Activated T-helper 1 cell treated with anti-CD3 and anti-CD28 coated beads, Interleukin-12 subunit alpha, Interleukin-12 subunit beta, Interleukin-2, Interleukin-4 antibody, amounts not matched to agents 30 ng/mL and 10 ng/mL and 1 ng/mL, durations not matched to agents 14 hours and 24 hours and 36 hours (primary cell): ENCODE data around the gene RFT1. TPM values are rescaled to one million over a fixed set of nuclear protein-coding genes. Genes with fewer than 3 reads are reported as not detected.

Experiments
- DNase-seq: peaks from one replicate; pipeline ENCODE4 v3.0.0; 2021; ENCODE audit warnings: low spot score
- H3K27ac Mint-ChIP-seq: one replicate; pipeline ENCODE4 v1.8.0; 2021; ENCODE audit warnings: mild to moderate bottlenecking, mixed read lengths
- H3K27me3 Mint-ChIP-seq: one replicate; pipeline ENCODE4 v1.8.0; 2022; ENCODE audit warnings: mild to moderate bottlenecking, moderate library complexity, mixed read lengths; ENCODE audit not compliant: insufficient read depth
- H3K36me3 Mint-ChIP-seq: one replicate; pipeline ENCODE4 v1.8.0; 2021; ENCODE audit warnings: low read depth, mixed read lengths
- H3K4me1 Mint-ChIP-seq: one replicate; pipeline ENCODE4 v1.8.0; 2021; ENCODE audit warnings: low read depth, mixed read lengths
- H3K4me3 Mint-ChIP-seq: one replicate; pipeline ENCODE4 v1.8.0; 2021; ENCODE audit warnings: mild to moderate bottlenecking, moderate library complexity, mixed read lengths
- H3K9me3 Mint-ChIP-seq: one replicate; pipeline ENCODE4 v1.8.0; 2021; ENCODE audit warnings: mixed read lengths
- intact Hi-C: fragments of 100-400 bp; cut with micrococcal nuclease; formaldehyde crosslinking; loops from one replicate; pipeline ENCODE4 v1.15.1; 2024
- total RNA-seq: library from RNA; stranded (reverse); gene quantifications from 2 replicates; pipeline ENCODE4 v1.2.3, GENCODE V29; 2022

Gene RFT1
- total RNA-seq, 1 donor from 2014 or later = 44.9 TPM

DNA sequence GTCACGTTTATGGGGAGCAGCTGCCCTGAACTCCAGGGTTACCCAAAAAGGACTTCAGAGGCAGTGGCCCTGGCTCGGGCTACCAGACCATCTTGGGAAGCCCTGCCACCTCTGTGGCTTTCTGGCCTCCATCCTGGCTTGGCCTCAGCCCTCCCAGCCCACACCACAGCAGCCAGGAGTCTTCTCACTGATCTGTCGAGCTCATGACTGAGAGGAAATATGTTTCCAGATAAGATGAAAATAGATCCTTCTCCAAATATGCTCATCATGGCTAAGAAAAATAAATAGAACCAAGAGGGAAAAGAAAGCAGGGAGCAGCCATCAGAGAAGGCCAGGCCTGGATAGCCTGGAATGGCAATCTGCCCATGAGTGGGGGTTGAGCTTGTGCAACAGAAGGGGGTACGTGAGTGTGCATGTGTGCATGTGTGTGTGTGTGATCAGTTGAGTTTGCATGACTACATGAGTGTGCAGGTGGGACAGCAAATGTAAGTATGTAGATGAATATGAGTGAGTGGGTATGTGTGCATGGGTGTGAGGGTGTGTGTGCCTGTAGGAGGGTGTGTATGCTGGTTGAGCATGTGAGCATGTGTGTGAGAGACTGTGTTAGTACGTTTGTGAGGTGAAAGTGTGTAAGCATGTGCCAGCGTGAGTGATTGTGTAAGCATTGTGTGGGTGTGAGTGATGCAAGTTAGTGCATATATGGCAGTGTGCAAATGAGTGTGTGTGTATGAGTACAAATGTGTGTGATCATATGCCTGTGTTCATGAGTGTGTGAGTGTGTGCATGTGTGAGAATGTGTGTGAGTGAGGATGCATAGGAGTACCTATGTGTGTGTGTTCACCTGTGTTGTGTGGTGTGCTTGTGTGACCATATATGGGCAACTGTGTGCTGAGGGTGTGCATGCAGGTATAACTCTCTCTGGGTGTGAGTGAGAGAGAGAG lies 9.9 kb upstream of the RFT1 start:
- no peaks in the 10 kb centered on the region for H3K27me3 Mint-ChIP-seq
- no peak overlapping the region for H3K27ac Mint-ChIP-seq
- no peaks in the 10 kb centered on the region for H3K36me3 Mint-ChIP-seq
- H3K4me3 Mint-ChIP-seq = no peak overlapping the region
- intact Hi-C loops = no loop called here
- H3K4me1 Mint-ChIP-seq = no peaks in the 10 kb centered on the region
- no peaks in the 10 kb centered on the region for H3K9me3 Mint-ChIP-seq
- DNase-seq = no peak

DNA sequence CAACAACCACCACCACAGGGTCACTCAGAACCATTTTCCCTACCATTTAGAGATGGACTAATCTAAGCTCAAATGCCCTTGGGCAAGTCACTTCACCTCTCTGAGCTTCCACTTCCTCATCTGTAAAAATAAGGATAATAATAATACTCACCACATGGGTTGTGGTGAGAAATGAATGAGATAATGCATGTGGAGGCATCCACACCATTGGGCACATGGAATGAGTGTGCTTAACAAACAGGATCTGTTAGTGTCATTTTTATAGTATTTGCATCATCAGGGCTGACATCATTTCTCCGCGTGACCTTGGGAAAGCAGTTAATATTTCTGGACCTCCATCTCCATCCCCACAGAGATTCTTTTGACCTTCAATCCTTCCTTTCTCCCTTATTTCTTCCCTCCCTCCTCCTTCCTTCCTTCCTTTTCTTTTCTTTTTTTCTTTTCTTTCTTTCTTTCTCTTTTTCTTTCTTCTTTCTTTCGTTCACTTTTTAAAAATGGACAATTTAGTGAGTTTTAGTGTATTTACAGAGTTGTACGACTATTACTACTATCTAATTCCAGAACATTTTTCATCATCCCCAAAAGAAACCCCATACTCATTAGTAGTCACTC lies 7.7 kb upstream of the RFT1 start:
- Mint-ChIP-seq H3K27ac (no peak overlapping the region), H3K27me3 (no peaks in the 10 kb centered on the region), H3K9me3 (no peaks in the 10 kb centered on the region), H3K4me3 (no peak overlapping the region), H3K4me1 (no peaks in the 10 kb centered on the region), H3K36me3 (no peaks in the 10 kb centered on the region)
- no peak for DNase-seq
- intact Hi-C loops = no loop called here

GRCh38 chr3:53137221-53137620 lies 7.0 kb upstream of the RFT1 start:
- Mint-ChIP-seq H3K27ac (no peak overlapping the region), H3K4me1 (no peaks in the 10 kb centered on the region), H3K36me3 (no peaks in the 10 kb centered on the region), H3K4me3 (no peak overlapping the region), H3K9me3 (no peaks in the 10 kb centered on the region), H3K27me3 (no peaks in the 10 kb centered on the region)
- intact Hi-C loops = no loop called here
- DNase-seq = no peak

DNA sequence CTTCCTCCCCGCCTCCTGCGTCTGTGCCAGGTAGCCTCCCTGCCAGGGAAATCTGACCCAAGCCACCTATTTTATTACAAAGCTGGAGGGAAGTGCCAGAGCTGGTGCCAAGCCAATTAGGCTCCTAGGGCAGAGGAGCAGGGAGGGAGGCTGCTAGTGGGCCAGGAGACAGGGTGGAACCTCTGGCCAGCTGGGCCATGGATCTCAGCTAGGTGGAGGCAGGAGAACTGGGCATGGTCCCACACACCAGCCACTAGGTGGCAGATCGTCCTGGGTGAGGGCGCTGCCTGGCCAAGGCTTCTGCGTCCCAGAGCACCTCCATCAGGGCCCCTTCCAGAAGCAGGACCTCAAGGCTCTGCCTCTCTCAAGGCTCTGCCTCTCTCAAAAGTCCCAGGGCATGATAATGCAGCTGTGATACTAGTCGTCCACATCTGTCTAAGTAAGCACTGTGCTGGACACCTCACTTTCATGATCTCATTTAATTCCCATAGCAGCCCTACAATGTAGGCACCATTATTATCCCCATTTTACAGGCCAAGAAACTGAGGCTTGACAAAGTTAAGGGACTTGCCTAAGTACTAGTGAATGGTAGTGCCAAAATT lies 4.5 kb upstream of the RFT1 start:
- H3K9me3 Mint-ChIP-seq = no peaks in the 10 kb centered on the region
- H3K36me3 Mint-ChIP-seq = no peaks in the 10 kb centered on the region
- H3K4me1 Mint-ChIP-seq = peaks cover 16% of the 10 kb centered on the region
- intact Hi-C loops = loop anchor here (1.0 kb wide), 2 partner anchors 20 to 62 kb away; no protein-coding TSS in a partner anchor
- no peaks in the 10 kb centered on the region for H3K27me3 Mint-ChIP-seq
- no peak overlapping the region for H3K27ac Mint-ChIP-seq
- H3K4me3 Mint-ChIP-seq = no peak overlapping the region
- DNase-seq = peak; percentile 51

GRCh38 chr3:53132347-53132746 lies 2.1 kb upstream of the RFT1 start:
- Mint-ChIP-seq H3K4me3 (peak overlapping the region; percentile 49), H3K27ac (no peak overlapping the region), H3K36me3 (peaks cover 2% of the 10 kb centered on the region), H3K27me3 (no peaks in the 10 kb centered on the region), H3K9me3 (no peaks in the 10 kb centered on the region), H3K4me1 (peaks cover 22% of the 10 kb centered on the region)
- intact Hi-C loops = no loop called here
- no peak for DNase-seq

GRCh38 chr3:53131096-53131495 lies 861 bp upstream of the RFT1 start:
- H3K9me3 Mint-ChIP-seq = no peaks in the 10 kb centered on the region
- H3K36me3 Mint-ChIP-seq = peaks cover 2% of the 10 kb centered on the region
- intact Hi-C loops = no loop called here
- peak overlapping the region; percentile 96 for H3K4me3 Mint-ChIP-seq
- DNase-seq = no peak
- H3K27ac Mint-ChIP-seq = peak overlapping the region; percentile 94
- H3K4me1 Mint-ChIP-seq = peaks cover 22% of the 10 kb centered on the region
- no peaks in the 10 kb centered on the region for H3K27me3 Mint-ChIP-seq

DNA sequence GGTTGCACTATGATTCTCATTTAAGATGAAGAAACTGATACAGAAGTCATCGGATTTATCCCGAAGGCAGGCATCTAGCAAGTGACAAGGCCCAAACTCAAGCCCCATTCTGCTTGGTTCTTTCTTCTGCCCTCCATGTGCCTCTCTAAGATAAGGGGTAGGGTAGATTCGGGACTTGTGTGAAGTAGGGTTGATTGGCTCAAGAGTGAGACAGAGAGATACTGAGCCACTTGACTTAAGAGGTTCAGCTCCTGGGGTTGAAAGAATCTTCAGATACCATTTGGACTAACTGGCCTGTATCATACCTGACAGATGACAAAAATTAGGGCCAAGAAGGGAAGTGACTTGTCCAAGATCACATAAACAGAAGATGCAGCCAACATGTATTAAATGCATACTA lies 891 bp downstream of the RFT1 start:
- Mint-ChIP-seq H3K36me3 (peaks cover 10% of the 10 kb centered on the region), H3K9me3 (no peaks in the 10 kb centered on the region), H3K4me3 (peak overlapping the region; percentile 96), H3K27ac (peak overlapping the region; percentile 94), H3K4me1 (peaks cover 22% of the 10 kb centered on the region), H3K27me3 (no peaks in the 10 kb centered on the region)
- intact Hi-C loops = no loop called here
- no peak for DNase-seq

GRCh38 chr3:53126601-53127000 lies 3.6 kb downstream of the RFT1 start:
- Mint-ChIP-seq H3K4me3 (no peak overlapping the region), H3K9me3 (no peaks in the 10 kb centered on the region), H3K4me1 (peaks cover 26% of the 10 kb centered on the region), H3K27ac (no peak overlapping the region), H3K27me3 (no peaks in the 10 kb centered on the region), H3K36me3 (peaks cover 28% of the 10 kb centered on the region)
- no peak for DNase-seq
- intact Hi-C loops = no loop called here

- Mint-ChIP-seq H3K4me1 (peaks cover 5% of the 10 kb centered on the region), H3K27ac (no peak overlapping the region), H3K9me3 (no peaks in the 10 kb centered on the region), H3K36me3 (peaks cover 43% of the 10 kb centered on the region), H3K27me3 (no peaks in the 10 kb centered on the region), H3K4me3 (no peak overlapping the region)
- intact Hi-C loops = no loop called here
- DNase-seq = no peak
Measured at GRCh38 chr3:53123953-53124352, 6.3 kb downstream of the RFT1 start.

GRCh38 chr3:53123510-53123909 lies 6.7 kb downstream of the RFT1 start:
- Mint-ChIP-seq H3K4me3 (no peak overlapping the region), H3K36me3 (peaks cover 46% of the 10 kb centered on the region), H3K4me1 (peaks cover 5% of the 10 kb centered on the region), H3K9me3 (no peaks in the 10 kb centered on the region), H3K27me3 (no peaks in the 10 kb centered on the region), H3K27ac (peak overlapping the region; percentile 29)
- DNase-seq = no peak
- intact Hi-C loops = no loop called here

DNA sequence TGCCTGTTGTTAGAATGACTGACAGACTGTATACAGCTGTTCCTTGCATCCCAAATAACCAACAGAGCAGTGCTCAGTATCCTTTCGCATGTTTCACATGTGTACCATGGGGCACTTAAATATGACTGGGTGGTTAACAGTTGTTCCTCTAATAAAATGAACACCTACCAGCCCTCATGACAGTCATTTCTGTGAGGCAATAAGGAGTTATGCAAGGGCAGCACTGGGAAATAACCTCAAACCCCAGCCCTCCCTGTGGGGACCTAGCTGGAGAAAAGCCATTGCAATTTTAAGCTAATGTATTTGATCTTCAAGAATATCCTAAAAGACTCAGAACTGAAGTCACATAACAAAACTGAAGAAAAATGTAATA lies 7.3 kb downstream of the RFT1 start:
- Mint-ChIP-seq H3K27me3 (no peaks in the 10 kb centered on the region), H3K4me1 (peaks cover 5% of the 10 kb centered on the region), H3K4me3 (no peak overlapping the region), H3K36me3 (peaks cover 51% of the 10 kb centered on the region), H3K27ac (no peak overlapping the region), H3K9me3 (no peaks in the 10 kb centered on the region)
- DNase-seq = no peak
- intact Hi-C loops = no loop called here

- intact Hi-C loops = no loop called here
- Mint-ChIP-seq H3K9me3 (no peaks in the 10 kb centered on the region), H3K4me1 (peaks cover 5% of the 10 kb centered on the region), H3K27ac (no peak overlapping the region), H3K4me3 (no peak overlapping the region), H3K36me3 (peaks cover 51% of the 10 kb centered on the region), H3K27me3 (no peaks in the 10 kb centered on the region)
- no peak for DNase-seq
Measured at GRCh38 chr3:53122255-53122932, 7.8 kb downstream of the RFT1 start.

DNA sequence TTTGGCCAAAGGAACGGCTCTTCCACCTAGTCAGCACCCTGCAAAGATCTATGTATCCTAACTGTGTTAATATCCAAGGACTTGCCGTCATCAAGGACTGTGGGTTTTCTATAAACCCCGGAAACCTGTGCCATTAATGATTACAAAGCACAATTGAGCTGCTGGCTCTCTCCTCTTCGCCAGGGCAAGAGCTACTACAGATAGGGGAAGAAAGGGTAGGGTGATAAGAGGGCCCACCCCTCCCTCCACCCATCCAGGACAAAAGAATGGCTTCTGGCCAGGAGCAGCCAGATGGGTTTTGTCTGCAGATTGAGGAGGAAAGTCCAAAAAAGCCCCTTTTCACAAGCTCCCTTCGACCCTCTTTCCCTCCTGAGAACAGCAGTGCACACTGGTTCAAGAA lies 9.9 kb downstream of the RFT1 start:
- no peak for DNase-seq
- intact Hi-C loops = no loop called here
- Mint-ChIP-seq H3K4me1 (peaks cover 5% of the 10 kb centered on the region), H3K9me3 (no peaks in the 10 kb centered on the region), H3K4me3 (no peak overlapping the region), H3K27me3 (no peaks in the 10 kb centered on the region), H3K27ac (no peak overlapping the region), H3K36me3 (peaks cover 51% of the 10 kb centered on the region)
